GM12873 (cell line): ENCODE measurements around the gene CLNK.

Experiments
- TF ChIP-seq, protein P1 (sequence below): IDR thresholded peaks from 2 replicates; pipeline ENCODE4 v1.5.1; 2012; ENCODE audit warnings: low read depth, mild to moderate bottlenecking, moderate library complexity, low read length, control low read depth; ENCODE audit not compliant: insufficient read depth; ENCODE audit errors: missing control alignments

CLNK gene

DNA sequence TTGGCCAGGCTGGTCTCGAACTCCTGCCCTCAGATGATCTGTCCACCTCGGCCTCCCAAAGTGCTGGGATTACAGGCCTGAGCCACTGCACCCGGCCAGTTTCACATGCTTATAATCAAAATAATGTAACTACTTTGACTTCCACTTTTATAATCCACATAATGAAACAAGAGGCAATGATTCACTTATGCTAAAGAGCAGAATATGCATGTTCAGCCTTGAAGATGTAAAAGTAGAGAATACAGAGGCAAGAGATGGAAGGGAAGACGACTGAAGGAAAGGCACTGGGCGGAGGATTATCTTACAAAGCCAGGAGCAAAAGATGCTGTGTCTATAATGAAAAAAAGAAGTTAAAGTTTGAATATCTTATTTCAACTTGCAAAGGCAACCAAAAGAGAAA is 214.1 kb downstream of the CLNK start:
- TF ChIP-seq, protein P1, sequence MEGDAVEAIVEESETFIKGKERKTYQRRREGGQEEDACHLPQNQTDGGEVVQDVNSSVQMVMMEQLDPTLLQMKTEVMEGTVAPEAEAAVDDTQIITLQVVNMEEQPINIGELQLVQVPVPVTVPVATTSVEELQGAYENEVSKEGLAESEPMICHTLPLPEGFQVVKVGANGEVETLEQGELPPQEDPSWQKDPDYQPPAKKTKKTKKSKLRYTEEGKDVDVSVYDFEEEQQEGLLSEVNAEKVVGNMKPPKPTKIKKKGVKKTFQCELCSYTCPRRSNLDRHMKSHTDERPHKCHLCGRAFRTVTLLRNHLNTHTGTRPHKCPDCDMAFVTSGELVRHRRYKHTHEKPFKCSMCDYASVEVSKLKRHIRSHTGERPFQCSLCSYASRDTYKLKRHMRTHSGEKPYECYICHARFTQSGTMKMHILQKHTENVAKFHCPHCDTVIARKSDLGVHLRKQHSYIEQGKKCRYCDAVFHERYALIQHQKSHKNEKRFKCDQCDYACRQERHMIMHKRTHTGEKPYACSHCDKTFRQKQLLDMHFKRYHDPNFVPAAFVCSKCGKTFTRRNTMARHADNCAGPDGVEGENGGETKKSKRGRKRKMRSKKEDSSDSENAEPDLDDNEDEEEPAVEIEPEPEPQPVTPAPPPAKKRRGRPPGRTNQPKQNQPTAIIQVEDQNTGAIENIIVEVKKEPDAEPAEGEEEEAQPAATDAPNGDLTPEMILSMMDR: no peak

DNA sequence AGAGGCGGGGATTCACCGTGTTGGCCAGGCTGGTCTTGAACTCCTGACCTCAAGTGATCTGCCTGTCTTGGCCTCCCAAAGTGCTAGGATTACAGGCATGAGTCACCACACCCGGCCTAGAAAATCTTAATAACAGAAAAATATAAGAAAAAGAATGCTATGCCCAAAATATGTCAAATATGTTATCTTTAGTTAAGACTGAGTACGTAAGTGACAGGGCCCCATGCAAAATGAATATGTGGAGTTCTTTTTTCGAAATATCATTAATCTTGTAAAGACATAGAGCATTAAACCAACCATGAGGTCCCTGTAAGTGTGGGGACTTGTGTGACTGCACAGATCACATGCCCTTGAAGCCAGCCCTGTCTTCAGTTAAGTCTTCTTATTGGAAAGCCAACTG is 218.4 kb downstream of the CLNK start:
- TF ChIP-seq, protein P1: no peak

DNA sequence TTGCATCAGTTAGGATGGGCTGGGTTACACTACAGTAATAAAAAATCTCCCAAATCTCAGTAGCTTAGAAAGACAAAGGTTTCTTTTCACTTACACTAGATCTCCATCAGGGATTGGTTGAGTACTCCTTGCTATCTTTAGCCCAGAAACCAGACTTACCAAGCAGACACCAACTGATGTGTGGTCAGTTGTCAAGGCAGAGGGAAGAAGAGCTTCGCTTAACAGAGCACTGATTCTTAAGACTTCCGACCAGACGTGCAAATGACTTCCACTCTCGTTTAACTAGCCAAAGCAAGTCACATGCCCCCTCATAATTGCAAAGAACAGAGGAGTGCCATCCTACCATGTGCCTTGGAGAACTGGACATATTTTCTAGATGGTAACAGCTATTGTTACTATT is 221.7 kb downstream of the CLNK start:
- TF ChIP-seq, protein P1: no peak

DNA sequence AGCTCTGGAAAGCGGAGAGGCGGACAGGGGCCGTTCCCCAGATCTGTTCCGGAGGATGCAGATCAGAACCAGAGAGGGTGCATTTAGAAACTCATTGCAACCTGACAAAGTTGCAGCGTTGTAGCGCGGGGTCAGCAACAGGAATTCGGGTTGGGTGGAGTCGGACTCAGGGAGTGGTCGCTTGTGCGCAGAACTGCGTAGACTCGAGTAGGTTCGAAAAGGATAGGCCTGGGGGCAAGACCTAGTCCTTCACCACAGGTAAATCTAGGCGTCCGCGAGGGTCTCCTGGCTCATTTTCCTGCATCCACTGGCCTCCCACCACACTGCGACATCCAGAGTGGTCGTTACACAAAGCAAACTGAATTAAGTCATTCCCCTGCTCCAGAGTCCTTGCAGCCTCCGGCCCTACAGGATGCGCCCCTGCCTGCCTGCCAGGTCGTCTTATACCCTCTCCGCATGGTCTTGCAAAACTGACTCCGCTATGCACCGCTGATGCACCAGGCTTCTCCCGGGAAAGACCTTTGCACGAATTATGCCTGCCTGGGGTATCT is 222.6 kb downstream of the CLNK start:
- TF ChIP-seq, protein P1: no peak

DNA sequence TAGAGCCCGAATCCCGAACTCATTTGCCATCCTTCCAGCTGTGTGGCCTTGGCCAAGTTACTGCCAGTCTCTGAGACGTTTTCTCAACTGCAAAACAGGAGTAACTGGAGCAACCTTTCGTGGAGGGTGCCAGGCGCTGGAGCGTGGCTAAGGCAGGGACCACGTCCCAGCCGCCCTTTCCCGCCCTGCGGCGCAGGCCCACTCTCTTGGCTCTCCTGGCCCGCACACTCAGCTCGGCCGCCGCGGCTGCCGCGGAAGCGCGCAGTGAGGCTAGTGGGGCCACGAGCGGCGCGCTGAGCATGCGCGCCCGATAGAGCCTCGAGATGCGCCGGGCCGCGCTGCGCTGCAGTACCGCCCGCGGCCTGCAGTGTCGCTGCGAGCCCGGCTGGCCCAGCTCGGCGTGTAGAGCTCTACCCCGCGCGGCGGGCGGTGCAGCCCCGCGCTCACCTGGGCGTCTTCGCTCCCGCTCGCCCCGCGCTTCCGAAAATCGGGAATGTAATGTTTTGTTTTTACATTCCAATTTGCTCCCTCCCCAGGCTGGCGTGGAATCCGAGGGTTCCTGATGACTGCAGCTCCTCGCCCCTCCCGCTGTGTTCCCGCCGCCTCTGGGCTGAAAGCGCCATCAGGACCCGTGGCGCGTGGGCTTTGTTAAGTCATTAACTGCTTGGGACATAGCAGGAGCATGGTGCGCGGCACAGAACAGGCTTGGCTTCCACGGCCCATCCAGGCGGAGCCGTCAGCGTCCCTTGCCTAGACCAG is 223.3 kb downstream of the CLNK start:
- TF ChIP-seq, protein P1: peak; percentile 90

DNA sequence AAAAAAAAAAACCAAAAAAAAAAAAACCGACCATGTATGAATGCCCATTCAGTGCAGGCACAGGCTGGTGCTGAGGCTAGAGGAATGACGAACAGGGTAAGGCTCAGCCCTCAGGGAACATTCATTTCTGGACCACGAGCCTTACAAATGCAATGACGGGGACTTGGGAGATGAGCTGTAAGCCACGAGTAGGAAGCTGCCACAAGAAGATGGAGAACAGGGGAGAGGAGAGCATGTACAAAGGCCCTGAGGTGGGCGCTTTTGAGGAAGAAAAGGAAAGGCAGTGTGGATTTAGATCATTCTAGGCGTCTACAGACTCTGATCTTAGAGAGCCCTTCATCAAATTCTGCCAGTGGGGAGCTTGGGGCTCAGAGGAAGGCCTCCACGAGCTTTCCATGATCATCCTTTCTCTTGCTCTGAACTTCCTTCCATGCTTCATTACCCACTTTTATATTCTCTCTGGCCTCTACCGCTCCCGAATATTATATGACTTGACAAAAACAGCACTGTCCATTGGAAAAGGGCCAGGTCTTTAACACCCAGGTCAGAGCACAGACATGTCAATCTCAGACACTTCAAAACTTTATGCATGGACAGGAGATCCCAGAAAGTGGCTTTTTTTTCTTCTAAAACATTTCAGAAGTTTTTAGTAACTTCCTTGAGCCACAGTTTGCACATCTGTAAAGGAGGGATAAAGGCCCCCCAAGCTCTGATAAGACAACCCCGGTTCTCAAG is 224.1 kb downstream of the CLNK start:
- TF ChIP-seq, protein P1: no peak

DNA sequence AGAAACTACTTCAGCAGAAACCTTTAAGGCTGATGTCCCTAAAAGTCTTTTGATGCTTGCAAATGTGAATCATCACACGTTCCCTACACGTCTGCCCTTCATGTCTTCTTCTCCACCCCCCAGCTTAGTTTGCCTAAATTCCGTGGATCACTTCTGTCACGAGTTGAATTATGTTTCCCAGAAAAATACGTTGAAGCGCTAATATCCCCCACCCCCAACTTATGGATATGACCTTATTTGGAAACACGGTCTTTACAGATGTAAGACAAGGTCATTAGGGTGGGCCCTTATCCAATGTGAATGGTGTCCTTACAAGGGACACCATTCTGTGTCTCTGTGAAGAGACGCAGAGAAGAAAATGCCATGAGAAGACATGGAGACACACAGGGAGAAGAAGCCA is 225.3 kb downstream of the CLNK start:
- TF ChIP-seq, protein P1: no peak
